T-cell (primary cell): Measurements from ENCODE around the gene MVB12B. TPM values are rescaled to one million over a fixed set of nuclear protein-coding genes. Genes with fewer than 3 reads are reported as not detected.

Experiments used
- ATAC-seq, 4 experiments: fragments of 200-7000 bp in 3 of 4; fragments of 150-1000 bp in 1 of 4; cut with Tn5 transposase; replicated peaks in 1 of 4; 1 replicate in 3 of 4; 2 replicates in 1 of 4; pipeline ENCODE4 v1.10.0; 2021; ENCODE audit warnings: moderate library complexity in 3 of 4, mild to moderate bottlenecking in 2 of 4, moderate number of reproducible peaks in 1 of 4
- CTCF ChIA-PET, 2 donors: fragments of 300-600 bp; sonication (Branson Sonifier 250); formaldehyde crosslinking; loops; one replicate each; lab custom pipeline; 2022; ENCODE audit warnings: antibody characterized with exemption in 2 of 2; lab: Charles Lee
- POLR2A ChIA-PET, 2 donors: fragments of 300-600 bp; sonication (Branson Sonifier 250); formaldehyde crosslinking; loops; one replicate each; lab custom pipeline; 2022; ENCODE audit warnings: antibody characterized with exemption in 2 of 2; lab: Charles Lee
- DNase-seq, 35 experiments: peaks; one replicate each; pipeline versions ENCODE4 v3.0.0 to v3.0.0-alpha.2; 2013 to 2023
- H3K27ac ChIP-seq: one replicate; pipeline ENCODE4 v1.5.1; 2013; ENCODE audit warnings: low read length
- H3K27me3 ChIP-seq, 2 experiments: replicated peaks in 1 of 2; 1 replicate in 1 of 2; 2 replicates in 1 of 2; pipeline versions ENCODE4 v1.6.1 to v1.7.0; 2013; ENCODE audit warnings: low read length in 1 of 2, mixed read lengths in 1 of 2; ENCODE audit not compliant: control insufficient read depth in 2 of 2, insufficient read depth in 2 of 2; ENCODE audit errors: extremely low read depth in 1 of 2
- H3K36me3 ChIP-seq, 2 donors: 1 replicate in 1 of 2; 2 replicates in 1 of 2; pipeline versions ENCODE4 v1.6.1 to v1.7.0; 2013; ENCODE audit warnings: low read length in 1 of 2; ENCODE audit not compliant: control insufficient read depth in 2 of 2, insufficient read depth in 1 of 2; ENCODE audit errors: extremely low read depth in 1 of 2
- H3K4me1 ChIP-seq, 2 experiments: 1 replicate in 1 of 2; 2 replicates in 1 of 2; pipeline versions ENCODE4 v1.6.1 to v1.7.0; 2013; ENCODE audit warnings: low read length in 2 of 2, mixed read lengths in 1 of 2; ENCODE audit not compliant: insufficient read depth in 2 of 2, control insufficient read depth in 1 of 2; ENCODE audit errors: extremely low read depth in 1 of 2
- H3K4me3 ChIP-seq, 2 donors: 1 replicate in 1 of 2; 2 replicates in 1 of 2; pipeline versions ENCODE4 v1.5.1 to v1.7.0; 2013; ENCODE audit warnings: mild to moderate bottlenecking in 2 of 2, low read length in 1 of 2, moderate library complexity in 1 of 2; ENCODE audit not compliant: control insufficient read depth in 1 of 2; ENCODE audit errors: extremely low read depth in 1 of 2
- H3K9me3 ChIP-seq: 2 replicates; pipeline ENCODE4 v1.7.0; 2013
- H3K27ac Mint-ChIP-seq, 2 donors: one replicate each; pipeline ENCODE4 v1.8.0; 2020 to 2021; ENCODE audit warnings: mild to moderate bottlenecking in 2 of 2, mixed read lengths in 2 of 2
- H3K27me3 Mint-ChIP-seq, 2 donors: one replicate each; pipeline ENCODE4 v1.8.0; 2021 to 2022; ENCODE audit warnings: mixed read lengths in 2 of 2
- H3K36me3 Mint-ChIP-seq: one replicate; pipeline ENCODE4 v1.8.0; 2021; ENCODE audit warnings: mixed read lengths
- H3K4me1 Mint-ChIP-seq, 3 donors: one replicate each; pipeline ENCODE4 v1.8.0; 2020 to 2022; ENCODE audit warnings: mixed read lengths in 3 of 3, mild to moderate bottlenecking in 1 of 3
- H3K4me3 Mint-ChIP-seq, 3 donors: one replicate each; pipeline ENCODE4 v1.8.0; 2020 to 2022; ENCODE audit warnings: mild to moderate bottlenecking in 3 of 3, mixed read lengths in 3 of 3, moderate library complexity in 3 of 3
- H3K9me3 Mint-ChIP-seq, 3 donors: one replicate each; pipeline ENCODE4 v1.8.0; 2020 to 2022; ENCODE audit warnings: mixed read lengths in 3 of 3
- WGBS: methylation state at CpG from one replicate; pipeline ENCODE4 v1.1.5; 2013; ENCODE audit warnings: missing lambda C conversion rate; ENCODE audit not compliant: insufficient coverage; 5-methylcytosine and 5-hydroxymethylcytosine counted together
- total RNA-seq, 35 experiments: library from RNA in 6 of 35; stranded (reverse) in 6 of 35; fragments of 120-200 nt in 1 of 35; gene quantifications; one replicate each; pipeline versions ENCODE4 v1.2.1 to v1.2.4 and lab custom pipeline; 2013 to 2026

MVB12B gene
- total RNA-seq, 5 donors from 2014 or later (not counting 1 experiment from before 2014, with no cell fraction given) = 8.2 to 25.2 (median 10.6) TPM

DNA sequence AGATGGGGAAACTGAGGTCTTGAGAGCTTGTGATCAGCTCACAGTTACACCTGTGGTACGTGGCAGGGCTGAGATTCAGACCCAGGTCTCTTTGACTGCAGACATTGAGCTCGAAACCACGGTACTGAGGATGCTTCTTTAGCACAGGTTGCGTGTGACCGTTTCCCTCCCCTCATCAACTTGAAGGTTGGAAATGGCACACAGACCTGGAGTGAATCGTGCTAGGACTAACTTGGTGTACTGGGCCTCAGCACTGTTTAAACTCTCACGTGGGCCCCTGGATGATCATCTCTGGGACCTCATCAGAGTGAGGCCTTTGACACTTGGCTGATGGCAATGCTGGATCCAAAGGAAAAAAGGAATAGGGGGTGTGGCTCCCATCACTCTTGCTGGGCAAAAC is 106.0 kb downstream of the MVB12B start:
- Mint-ChIP-seq H3K4me3 (no peak overlapping the region), H3K9me3 (no peaks in the 10 kb centered on the region), H3K27ac (no peak overlapping the region), H3K36me3 (no peaks in the 10 kb centered on the region), H3K4me1 (no peaks in the 10 kb centered on the region), H3K27me3 (no peaks in the 10 kb centered on the region)
- ChIA-PET POLR2A (no interaction called here), CTCF (no interaction called here)
- Histone ChIP-seq H3K27ac (no peak overlapping the region), H3K4me1 (no peaks in the 10 kb centered on the region), H3K9me3 (no peaks in the 10 kb centered on the region), H3K27me3 (no peaks in the 10 kb centered on the region), H3K36me3 (no peaks in the 10 kb centered on the region), H3K4me3 (no peak overlapping the region)
- WGBS = 96% methylated on average over 6 of the region's 7 CpGs
- ATAC-seq = no peak
- no peak for DNase-seq

DNA sequence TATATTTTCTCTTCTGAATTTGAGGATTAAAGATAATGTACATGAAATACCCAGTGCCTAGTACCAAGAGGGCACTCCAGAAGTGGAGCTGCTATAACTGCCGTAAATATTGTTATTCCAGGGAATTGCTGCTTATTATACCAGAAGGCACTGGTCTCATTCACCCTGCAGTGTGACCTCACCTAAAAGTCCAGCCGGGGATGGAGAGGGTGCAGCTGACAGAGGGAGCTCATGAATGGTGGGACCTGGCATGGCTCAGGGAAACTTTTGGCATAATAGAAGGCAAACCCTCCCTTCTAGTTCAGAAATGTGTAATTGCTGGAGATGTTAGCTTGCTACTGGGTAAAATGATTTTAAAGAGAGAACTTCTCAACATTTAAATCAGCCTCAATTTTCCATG is 108.5 kb downstream of the MVB12B start:
- H3K9me3 Mint-ChIP-seq = no peaks in the 10 kb centered on the region
- Histone ChIP-seq H3K27me3 (no peaks in the 10 kb centered on the region), H3K27ac (no peak overlapping the region), H3K4me1 (no peaks in the 10 kb centered on the region), H3K4me3 (no peak overlapping the region), H3K9me3 (no peaks in the 10 kb centered on the region), H3K36me3 (no peaks in the 10 kb centered on the region)
- POLR2A ChIA-PET = interaction anchor here in 1 of 2 donors (0.6 kb wide), 1 partner anchor 1321 kb away, joined by 7 read pairs; no protein-coding TSS in a partner anchor
- DNase-seq = no peak
- no peak overlapping the region for H3K27ac Mint-ChIP-seq
- H3K4me3 Mint-ChIP-seq = no peak overlapping the region
- no peaks in the 10 kb centered on the region for H3K36me3 Mint-ChIP-seq
- ATAC-seq = no peak
- 100% methylated on average over 1 of the region's 2 CpGs for WGBS
- no peaks in the 10 kb centered on the region for H3K27me3 Mint-ChIP-seq
- CTCF ChIA-PET = no interaction called here
- no peaks in the 10 kb centered on the region for H3K4me1 Mint-ChIP-seq

DNA sequence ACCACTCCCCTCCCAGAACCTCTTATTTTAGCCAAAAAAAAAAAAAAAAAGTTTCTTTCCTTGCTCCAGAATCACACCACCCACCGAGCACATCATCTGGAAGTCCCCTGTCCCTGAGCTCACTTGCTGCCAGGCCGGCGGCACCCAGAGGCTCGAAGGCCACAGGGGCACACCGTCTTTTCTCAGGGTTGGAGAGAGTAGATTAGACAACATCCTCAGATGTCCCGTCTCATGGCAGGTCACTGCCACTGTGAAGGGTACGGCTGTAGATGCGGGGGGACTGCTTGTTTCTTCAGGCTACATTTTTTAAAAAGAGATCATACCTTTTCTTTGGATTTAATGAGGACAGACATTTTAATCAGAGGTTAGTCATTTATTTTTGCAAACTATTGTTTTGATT is 109.0 kb downstream of the MVB12B start:
- Mint-ChIP-seq H3K9me3 (no peaks in the 10 kb centered on the region), H3K4me1 (peaks cover 0 to 1% (median 0%) of the 10 kb centered on the region in 3 donors), H3K27me3 (no peaks in the 10 kb centered on the region), H3K27ac (no peak overlapping the region), H3K4me3 (no peak overlapping the region), H3K36me3 (no peaks in the 10 kb centered on the region)
- CTCF ChIA-PET = interaction anchor here in 1 of 2 donors (0.6 kb wide), 1 partner anchor 79 kb away, joined by 6 read pairs; no protein-coding TSS in a partner anchor
- Histone ChIP-seq H3K27me3 (no peaks in the 10 kb centered on the region), H3K4me3 (no peak overlapping the region), H3K9me3 (no peaks in the 10 kb centered on the region), H3K4me1 (no peaks in the 10 kb centered on the region), H3K36me3 (no peaks in the 10 kb centered on the region), H3K27ac (no peak overlapping the region)
- POLR2A ChIA-PET = no interaction called here
- 92% methylated on average over 2 of the region's 8 CpGs for WGBS
- ATAC-seq (no peak), DNase-seq (no peak)

DNA sequence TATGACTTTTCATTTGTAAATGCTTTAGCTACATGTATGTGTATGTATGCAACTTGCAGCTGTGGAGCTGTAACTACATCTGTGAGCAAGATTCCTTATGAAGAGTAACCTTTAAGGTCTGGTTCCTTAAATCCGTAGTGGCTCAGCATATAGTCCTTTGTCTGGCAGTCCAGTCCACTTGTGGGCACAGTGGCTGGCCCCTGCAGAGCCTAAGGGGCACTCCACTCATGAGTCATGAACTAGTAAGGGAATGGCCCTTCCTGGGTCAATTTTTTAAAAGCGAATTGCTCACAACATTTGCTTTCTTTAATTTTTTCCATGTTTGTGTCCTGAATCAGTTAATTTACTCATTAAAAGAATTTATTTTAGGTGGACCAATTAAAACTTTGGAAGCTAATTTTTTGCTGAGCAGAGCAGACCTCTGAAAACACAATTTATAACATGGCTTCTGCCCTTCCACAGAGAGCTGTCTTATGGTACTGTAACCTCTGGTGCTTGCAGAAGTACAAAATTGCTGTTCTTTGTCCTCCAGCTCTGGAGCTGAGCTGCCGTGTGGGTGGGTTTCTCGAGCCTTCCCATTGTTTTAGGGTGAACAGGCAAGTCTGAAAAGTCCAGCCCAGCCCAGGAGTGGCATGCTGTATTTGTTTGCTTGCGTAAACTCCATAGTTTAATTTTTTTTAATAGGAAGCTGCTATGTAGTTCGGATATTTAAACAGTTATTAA is 110.1 kb downstream of the MVB12B start:
- H3K27ac ChIP-seq = no peak overlapping the region
- H3K9me3 Mint-ChIP-seq = no peaks in the 10 kb centered on the region
- H3K27me3 Mint-ChIP-seq = no peaks in the 10 kb centered on the region
- ATAC-seq (no peak), DNase-seq (no peak)
- H3K9me3 ChIP-seq = no peaks in the 10 kb centered on the region
- no peaks in the 10 kb centered on the region for H3K4me1 ChIP-seq
- no peaks in the 10 kb centered on the region for H3K36me3 ChIP-seq
- ChIA-PET CTCF (interaction anchor here in 1 of 2 donors (0.5 kb wide), 1 partner anchor 33 kb away, joined by 4 read pairs; no protein-coding TSS in a partner anchor), POLR2A (no interaction called here)
- H3K4me1 Mint-ChIP-seq = peaks cover 0 to 1% (median 0%) of the 10 kb centered on the region in 3 donors
- H3K36me3 Mint-ChIP-seq = no peaks in the 10 kb centered on the region
- WGBS = 88% methylated on average over 4 of the region's 6 CpGs
- H3K4me3 Mint-ChIP-seq = no peak overlapping the region
- H3K27me3 ChIP-seq = no peaks in the 10 kb centered on the region
- no peak overlapping the region for H3K27ac Mint-ChIP-seq
- no peak overlapping the region for H3K4me3 ChIP-seq

DNA sequence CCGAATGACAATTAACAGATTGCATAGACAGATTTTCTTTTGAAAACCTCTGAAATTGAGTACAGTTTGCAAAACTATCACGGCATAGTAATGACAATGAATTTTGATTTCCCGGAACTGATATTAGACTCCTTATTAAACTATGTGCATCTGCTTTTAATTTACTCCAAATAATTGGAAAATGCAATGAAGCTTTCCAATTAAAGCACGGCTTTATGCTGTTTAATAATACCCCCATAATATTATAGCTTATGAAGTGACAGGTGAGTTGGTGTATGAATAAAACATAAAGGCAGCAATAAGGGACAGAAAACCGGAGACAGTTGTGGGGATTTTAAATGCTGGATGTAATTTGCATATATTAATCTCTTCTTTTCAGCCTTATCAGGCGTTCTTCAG is 110.6 kb downstream of the MVB12B start:
- H3K27me3 ChIP-seq = no peaks in the 10 kb centered on the region
- H3K4me3 ChIP-seq = no peak overlapping the region
- no peak overlapping the region for H3K27ac ChIP-seq
- peaks cover 0 to 1% (median 0%) of the 10 kb centered on the region in 3 donors for H3K4me1 Mint-ChIP-seq
- H3K36me3 ChIP-seq = no peaks in the 10 kb centered on the region
- no peaks in the 10 kb centered on the region for H3K4me1 ChIP-seq
- WGBS = no CpG with 5 or more reads among the region's 6 CpGs
- ATAC-seq (no peak), DNase-seq (no peak)
- no peak overlapping the region for H3K27ac Mint-ChIP-seq
- no peak overlapping the region for H3K4me3 Mint-ChIP-seq
- H3K36me3 Mint-ChIP-seq = no peaks in the 10 kb centered on the region
- H3K27me3 Mint-ChIP-seq = no peaks in the 10 kb centered on the region
- no peaks in the 10 kb centered on the region for H3K9me3 Mint-ChIP-seq
- POLR2A ChIA-PET = no interaction called here
- no peaks in the 10 kb centered on the region for H3K9me3 ChIP-seq
- CTCF ChIA-PET = no interaction called here

DNA sequence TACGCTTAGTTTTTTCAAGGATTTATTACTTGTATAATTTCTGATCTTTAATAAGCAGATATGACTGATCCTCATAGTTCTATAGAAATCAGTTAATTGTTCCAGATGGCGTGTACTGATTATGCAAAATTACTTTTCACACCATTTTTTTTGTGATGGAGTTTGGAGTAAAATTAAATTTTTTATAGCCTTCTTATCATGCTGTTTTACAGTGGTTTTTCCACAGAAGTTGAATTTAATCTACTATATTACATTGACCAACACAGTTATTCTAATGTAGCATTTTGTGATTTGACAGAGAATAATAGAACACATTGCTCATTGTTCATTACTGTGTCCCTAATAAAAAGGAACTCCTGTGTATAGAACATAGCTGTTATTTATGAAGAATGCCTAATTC is 111.1 kb downstream of the MVB12B start:
- Histone ChIP-seq H3K4me1 (no peaks in the 10 kb centered on the region), H3K9me3 (no peaks in the 10 kb centered on the region), H3K4me3 (no peak overlapping the region), H3K27me3 (no peaks in the 10 kb centered on the region), H3K36me3 (no peaks in the 10 kb centered on the region), H3K27ac (no peak overlapping the region)
- H3K27ac Mint-ChIP-seq = no peak overlapping the region
- ATAC-seq (no peak), DNase-seq (no peak)
- no peaks in the 10 kb centered on the region for H3K36me3 Mint-ChIP-seq
- no peak overlapping the region for H3K4me3 Mint-ChIP-seq
- H3K9me3 Mint-ChIP-seq = no peaks in the 10 kb centered on the region
- ChIA-PET POLR2A (no interaction called here), CTCF (no interaction called here)
- H3K27me3 Mint-ChIP-seq = no peaks in the 10 kb centered on the region
- H3K4me1 Mint-ChIP-seq = peaks cover 0 to 1% (median 0%) of the 10 kb centered on the region in 3 donors
- WGBS = no CpG with 5 or more reads among the region's 2 CpGs
